GM12874 (cell line): ENCODE results near the gene EYA3.

Experiments used
- CTCF ChIP-seq: IDR thresholded peaks from 2 replicates; pipeline ENCODE4 v1.5.1; 2011; ENCODE audit warnings: low read depth, mild to moderate bottlenecking, control low read depth, low read length, moderate library complexity; ENCODE audit not compliant: insufficient read depth

Gene EYA3

GRCh38 chr1:27980216-27980845 is 108.1 kb downstream of the EYA3 start:
- no peak for TF ChIP-seq CTCF

DNA sequence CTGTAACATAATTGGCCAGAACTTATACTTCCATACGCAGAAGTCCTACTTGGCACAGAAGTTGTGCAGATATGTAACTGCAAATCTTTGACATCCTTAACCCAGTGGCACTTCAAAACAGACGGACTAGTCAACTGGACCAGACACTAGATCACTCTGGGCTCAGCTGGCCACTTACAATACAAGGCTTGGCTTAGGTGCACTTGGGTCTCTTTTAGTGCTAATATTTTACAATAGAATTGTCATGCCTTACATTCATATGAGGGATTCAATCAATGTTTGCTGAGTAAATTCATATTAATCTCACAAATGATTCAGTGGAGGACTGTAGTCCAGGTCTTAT is 108.6 kb downstream of the EYA3 start:
- 0 out of 2 replicates have a peak, but pooled peaks have one; percentile 0 for TF ChIP-seq CTCF

- 0 out of 2 replicates have a peak, but pooled peaks have one; percentile 1 for TF ChIP-seq CTCF
Observed at GRCh38 chr1:27979151-27979858, 109.1 kb downstream of the EYA3 start.

- TF ChIP-seq CTCF = no peak
Observed at GRCh38 chr1:27974417-27974781, 114.0 kb downstream of the EYA3 start.

DNA sequence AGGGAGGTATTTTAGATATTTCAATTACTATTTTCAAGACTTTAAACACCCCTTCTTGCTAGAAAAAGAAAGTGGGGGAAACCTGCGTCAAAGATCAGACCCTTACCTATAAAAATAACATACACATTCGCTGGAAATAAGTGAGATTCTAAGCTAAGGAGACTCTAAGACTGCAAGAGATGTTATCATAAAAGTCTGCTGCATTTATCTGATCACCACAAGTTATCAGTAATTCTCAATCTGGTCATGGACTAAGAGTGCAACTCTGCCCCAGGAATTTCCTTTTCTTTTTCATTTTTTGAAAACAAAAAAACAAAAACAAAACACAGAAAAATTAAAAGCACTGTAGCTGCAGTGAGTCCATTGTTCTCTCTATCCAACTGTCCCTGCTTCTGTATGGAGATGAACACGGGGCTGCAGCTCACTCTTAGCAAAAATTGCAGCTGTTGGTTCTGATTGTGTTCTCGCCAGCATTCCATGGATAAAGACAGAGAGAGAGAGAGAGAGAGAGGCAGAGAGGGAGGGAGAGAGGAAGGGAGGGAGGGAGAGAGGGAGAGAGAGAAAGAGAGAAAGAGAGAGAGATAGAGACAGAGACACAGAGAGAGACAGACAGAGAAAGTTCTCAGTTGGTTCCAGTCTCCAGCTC is 114.5 kb downstream of the EYA3 start:
- no peak for TF ChIP-seq CTCF

DNA sequence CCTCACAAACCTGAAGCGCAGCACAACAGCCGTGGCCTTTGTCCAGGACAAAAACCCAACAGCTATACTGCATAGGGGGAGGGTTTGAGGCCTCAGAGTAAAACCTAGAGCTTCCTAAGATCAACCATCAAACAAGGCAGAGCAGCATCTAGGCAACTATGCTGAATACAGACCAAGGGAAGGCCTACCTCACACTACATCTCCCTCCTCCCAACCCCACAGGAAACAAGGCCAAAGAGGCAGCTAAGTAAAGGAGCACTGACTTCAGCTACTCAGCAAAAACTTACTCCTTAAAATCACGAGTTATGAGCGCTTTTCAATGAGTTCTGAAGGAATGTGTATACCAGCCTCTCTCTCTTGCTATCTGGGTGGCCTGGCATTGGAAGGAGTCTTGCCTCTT is 116.3 kb downstream of the EYA3 start:
- no peak for TF ChIP-seq CTCF

- TF ChIP-seq CTCF = no peak
Observed at GRCh38 chr1:27971674-27972073, 116.7 kb downstream of the EYA3 start.
